Stomach (tissue), 9 donors: ENCODE measurements around the gene ESD. TPM values are rescaled to one million over a fixed set of nuclear protein-coding genes. Genes with fewer than 3 reads are reported as not detected.

ENCODE experiments used
- DNase-seq, 2 donors: peaks; one replicate each; pipeline versions ENCODE4 v3.0.0 to v3.0.0-alpha.2; 2013 to 2019
- H3K27ac ChIP-seq, 5 donors: fragments of 200-600 bp in 4 of 5; sonication (generic) in 4 of 5; one replicate each; pipeline ENCODE4 v1.5.1; 2013 to 2019; ENCODE audit warnings: mild to moderate bottlenecking in 1 of 5, moderate library complexity in 1 of 5
- H3K27me3 ChIP-seq, 3 donors: fragments of 200-600 bp; sonication (generic); one replicate each; pipeline ENCODE4 v1.5.1; 2017 to 2019; ENCODE audit warnings: mixed run types in 1 of 3
- H3K36me3 ChIP-seq, 4 donors: fragments of 200-600 bp; sonication (generic); 1 replicate in 3 of 4; 2 replicates in 1 of 4; pipeline ENCODE4 v1.5.1; 2016 to 2019
- H3K4me1 ChIP-seq, 4 donors: fragments of 200-600 bp; sonication (generic); one replicate each; pipeline ENCODE4 v1.5.1; 2016 to 2019
- H3K4me3 ChIP-seq, 4 donors: fragments of 200-600 bp; sonication (generic) in 3 of 4; one replicate each; pipeline ENCODE4 v1.5.1; 2016 to 2019; ENCODE audit warnings: mild to moderate bottlenecking in 1 of 4
- H3K9me3 ChIP-seq, 4 donors: fragments of 200-600 bp; sonication (generic); one replicate each; pipeline ENCODE4 v1.5.1; 2016 to 2019
- EP300 ChIP-seq: sonication (generic); formaldehyde crosslinking; IDR thresholded peaks from one replicate; pipeline ENCODE4 v1.6.1; 2017; ENCODE audit warnings: antibody characterized with exemption
- POLR2A ChIP-seq, 4 donors: fragments of 450-650 bp; IDR thresholded peaks; one replicate each; pipeline ENCODE4 v1.6.1; 2016; ENCODE audit warnings: antibody characterized with exemption in 4 of 4, control low read depth in 2 of 4, mild to moderate bottlenecking in 1 of 4, moderate library complexity in 1 of 4
- POLR2AphosphoS5 ChIP-seq, 3 donors: sonication (generic); formaldehyde crosslinking; IDR thresholded peaks; one replicate each; pipeline ENCODE4 v1.6.1; 2016; ENCODE audit warnings: antibody characterized with exemption in 3 of 3
- WGBS, 5 donors: extraction: QIAGEN DNeasy Blood & Tissue Kit in 3 of 5; methylation state at CpG; one replicate each; pipeline versions ENCODE4 v1.1.5 to v1.1.7; 2013 to 2018; 5-methylcytosine and 5-hydroxymethylcytosine counted together
- intact Hi-C: fragments of 100-400 bp; cut with DNase I; formaldehyde crosslinking; loops from one replicate; pipeline ENCODE4 v1.15.1; 2023; ENCODE audit warnings: low total_unique reads
- polyA plus RNA-seq, 3 donors: library from polyadenylated mRNA; stranded (reverse); fragments of 200-250 nt; gene quantifications; one replicate each; pipeline ENCODE4 v1.2.3, GENCODE V29; 2013
- total RNA-seq, 5 donors: library from RNA; depleted of rRNA; stranded (reverse); fragments of >200 nt; gene quantifications; one replicate each; pipeline versions ENCODE4 v1.1.0 to v1.2.3, GENCODE V29; 2014 to 2016
- TF ChIP-seq, protein P1 (sequence below), 7 experiments: fragments of 450-650 bp in 4 of 7; fragments of 200-600 bp in 3 of 7; sonication (generic) in 3 of 7; IDR thresholded peaks; one replicate each; pipeline ENCODE4 v1.5.1; 2016 to 2019; ENCODE audit warnings: antibody characterized with exemption in 7 of 7, control low read depth in 2 of 7, mild to moderate bottlenecking in 1 of 7
- donor health status: healthy with polysubstance abuse.
- donor health status: Bipolar disorder and iron deficiency.
- donor health status: healthy.

The ESD gene
- total and polyA plus RNA-seq, 8 donors: 26.8 to 116 (median 93.9) TPM

- intact Hi-C loops: no loop called here
- 86 to 94% (median 91%) methylated on average over 2 of the region's 2 CpGs for WGBS, 5 donors
Measured at GRCh38 chr13:46738055-46738454, 58.9 kb downstream of the ESD start.

DNA sequence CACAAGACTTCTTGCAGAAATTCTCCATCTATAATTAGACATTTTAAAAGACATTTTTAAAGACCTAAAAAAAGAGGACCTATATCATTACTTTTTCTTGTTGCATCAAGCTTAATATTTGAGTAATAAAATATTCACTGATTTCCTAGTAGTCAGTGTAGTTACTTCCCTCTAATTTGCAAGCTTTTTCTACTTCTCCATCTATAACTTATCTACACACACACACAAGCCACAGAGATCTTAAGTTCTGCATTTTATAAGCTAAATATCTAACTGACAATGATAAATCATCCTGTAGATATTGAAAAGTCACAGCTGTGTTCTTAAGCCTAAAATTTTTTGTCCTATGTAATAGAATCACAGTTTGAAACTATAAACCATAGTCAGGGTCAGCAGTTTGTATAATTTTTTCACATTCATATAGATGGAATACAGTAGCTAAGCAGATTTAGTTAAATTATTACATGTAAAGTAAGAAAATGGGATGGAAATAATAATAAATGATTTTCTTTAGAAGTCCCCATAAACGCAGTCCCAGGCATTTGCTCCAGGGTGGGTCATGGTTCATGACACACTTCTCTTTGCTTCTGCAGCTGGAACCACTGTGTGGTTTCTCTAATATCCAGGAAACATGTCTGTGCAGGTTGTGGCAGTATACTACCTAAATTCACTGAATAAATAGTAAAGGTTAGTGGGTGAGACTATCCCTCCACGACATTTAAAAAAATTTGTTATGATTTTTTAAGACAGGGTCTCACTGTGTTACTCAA, 60.2 kb downstream of the ESD start:
- H3K36me3 ChIP-seq: peaks cover 9 to 92% (median 84%) of the 10 kb centered on the region in 4 donors
- TF ChIP-seq EP300 (no peak), POLR2A (IDR thresholded peaks at IDR 0.05) (no peak), POLR2AphosphoS5 (IDR thresholded peaks at IDR 0.05) (no peak)
- TF ChIP-seq, protein P1, sequence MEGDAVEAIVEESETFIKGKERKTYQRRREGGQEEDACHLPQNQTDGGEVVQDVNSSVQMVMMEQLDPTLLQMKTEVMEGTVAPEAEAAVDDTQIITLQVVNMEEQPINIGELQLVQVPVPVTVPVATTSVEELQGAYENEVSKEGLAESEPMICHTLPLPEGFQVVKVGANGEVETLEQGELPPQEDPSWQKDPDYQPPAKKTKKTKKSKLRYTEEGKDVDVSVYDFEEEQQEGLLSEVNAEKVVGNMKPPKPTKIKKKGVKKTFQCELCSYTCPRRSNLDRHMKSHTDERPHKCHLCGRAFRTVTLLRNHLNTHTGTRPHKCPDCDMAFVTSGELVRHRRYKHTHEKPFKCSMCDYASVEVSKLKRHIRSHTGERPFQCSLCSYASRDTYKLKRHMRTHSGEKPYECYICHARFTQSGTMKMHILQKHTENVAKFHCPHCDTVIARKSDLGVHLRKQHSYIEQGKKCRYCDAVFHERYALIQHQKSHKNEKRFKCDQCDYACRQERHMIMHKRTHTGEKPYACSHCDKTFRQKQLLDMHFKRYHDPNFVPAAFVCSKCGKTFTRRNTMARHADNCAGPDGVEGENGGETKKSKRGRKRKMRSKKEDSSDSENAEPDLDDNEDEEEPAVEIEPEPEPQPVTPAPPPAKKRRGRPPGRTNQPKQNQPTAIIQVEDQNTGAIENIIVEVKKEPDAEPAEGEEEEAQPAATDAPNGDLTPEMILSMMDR (IDR thresholded peaks at IDR 0.05): no peak
- no peaks in the 10 kb centered on the region for H3K27me3 ChIP-seq
- no peak for DNase-seq
- no peak overlapping the region for H3K4me3 ChIP-seq
- no peaks in the 10 kb centered on the region for H3K4me1 ChIP-seq
- intact Hi-C loops: no loop called here
- H3K9me3 ChIP-seq: no peaks in the 10 kb centered on the region
- WGBS, 5 donors: 68 to 81% (median 76%) methylated on average over 2 of the region's 2 CpGs
- no peak overlapping the region for H3K27ac ChIP-seq

More at GRCh38 chr13:46738055-46738454, 58.9 kb downstream of the ESD start:
- peak in 1 of 2 donors; percentile 45 for DNase-seq
- no peaks in the 10 kb centered on the region for H3K4me1 ChIP-seq
- H3K4me3 ChIP-seq: no peak overlapping the region
- TF ChIP-seq POLR2AphosphoS5 (IDR thresholded peaks at IDR 0.05) (no peak), POLR2A (IDR thresholded peaks at IDR 0.05) (no peak), EP300 (no peak)
- TF ChIP-seq, protein P1 (IDR thresholded peaks at IDR 0.05): no peak
- H3K27me3 ChIP-seq: no peaks in the 10 kb centered on the region
- H3K27ac ChIP-seq: no peak overlapping the region
- no peaks in the 10 kb centered on the region for H3K9me3 ChIP-seq
- H3K36me3 ChIP-seq: peaks cover 17 to 92% (median 84%) of the 10 kb centered on the region in 4 donors

DNA sequence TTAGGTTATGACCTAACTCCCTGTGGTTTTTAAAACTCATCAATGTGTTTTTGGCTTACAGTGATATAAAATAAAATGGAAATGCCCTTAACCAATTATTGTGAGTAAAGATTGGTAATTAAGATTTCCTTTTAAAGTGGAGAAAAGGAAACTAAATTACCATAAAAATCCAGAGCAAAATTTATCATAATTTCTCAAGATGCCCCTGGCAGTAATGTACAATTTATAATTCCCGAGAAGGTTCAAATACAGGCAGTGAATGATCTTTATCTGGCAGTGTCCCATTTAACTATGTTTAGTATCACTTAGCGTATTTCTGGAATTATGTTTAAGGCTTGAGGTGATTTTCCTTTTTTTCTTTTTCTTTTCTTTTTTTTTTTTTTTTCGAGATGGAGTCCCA, 61.5 kb downstream of the ESD start:
- H3K9me3 ChIP-seq: no peaks in the 10 kb centered on the region
- H3K27ac ChIP-seq: no peak overlapping the region
- H3K36me3 ChIP-seq: peaks cover 3 to 94% (median 88%) of the 10 kb centered on the region in 4 donors
- H3K4me1 ChIP-seq: no peaks in the 10 kb centered on the region
- intact Hi-C loops: no loop called here
- DNase-seq: no peak
- 79 to 99% (median 92%) methylated on average over 3 of the region's 3 CpGs for WGBS, 5 donors
- TF ChIP-seq POLR2A (IDR thresholded peaks at IDR 0.05) (no peak), EP300 (no peak), POLR2AphosphoS5 (IDR thresholded peaks at IDR 0.05) (no peak)
- TF ChIP-seq, protein P1 (IDR thresholded peaks at IDR 0.05): no peak
- H3K4me3 ChIP-seq: no peak overlapping the region
- no peaks in the 10 kb centered on the region for H3K27me3 ChIP-seq

DNA sequence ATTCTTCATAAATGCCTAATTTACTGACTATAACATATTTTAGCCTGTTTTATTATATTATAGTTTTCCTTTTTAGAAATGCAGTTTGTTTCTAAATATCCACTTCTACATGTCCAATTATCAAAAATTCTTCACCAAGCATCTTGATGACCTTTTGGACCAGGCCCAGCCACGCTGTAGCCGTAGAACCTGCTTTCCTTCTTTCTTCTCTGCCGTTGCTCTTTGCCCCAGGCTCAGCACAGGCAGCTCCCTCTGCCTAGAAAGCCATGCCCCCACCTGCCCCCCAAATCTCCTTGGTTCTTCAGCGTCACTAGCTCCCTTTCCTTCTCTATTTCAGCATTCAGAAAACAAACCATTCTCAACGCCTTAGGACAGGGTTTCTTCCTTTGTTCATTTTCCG, 65.4 kb downstream of the ESD start:
- Histone ChIP-seq H3K4me1 (no peaks in the 10 kb centered on the region), H3K27ac (no peak overlapping the region), H3K4me3 (no peak overlapping the region), H3K27me3 (no peaks in the 10 kb centered on the region), H3K36me3 (peaks cover 19 to 99% (median 96%) of the 10 kb centered on the region in 4 donors), H3K9me3 (no peaks in the 10 kb centered on the region)
- WGBS, 5 donors: 58 to 77% (median 65%) methylated on average over 6 of the region's 6 CpGs
- no peak for DNase-seq
- intact Hi-C loops: no loop called here
- TF ChIP-seq, protein P1 (IDR thresholded peaks at IDR 0.05): no peak
- no peak for TF ChIP-seq POLR2A (IDR thresholded peaks at IDR 0.05)
- TF ChIP-seq POLR2AphosphoS5 (IDR thresholded peaks at IDR 0.05): no peak
- no peak for TF ChIP-seq EP300
